Mesenchymal stem cell (in vitro differentiated cells and primary cell): ENCODE results near the gene DIP2B.

ENCODE experiments used
- DNase-seq: peaks from one replicate; pipeline ENCODE4 v3.0.0-alpha.2; 2013
- H2AFZ ChIP-seq: one replicate; pipeline ENCODE4 v1.6.1; 2013; ENCODE audit warnings: low read depth, mild to moderate bottlenecking, control low read depth, inconsistent platforms, low read length, moderate library complexity
- H2AK5ac ChIP-seq: 2 replicates; pipeline ENCODE4 v1.6.1; 2013; ENCODE audit warnings: low read length, moderate library complexity, mild to moderate bottlenecking, inconsistent platforms; ENCODE audit not compliant: severe bottlenecking
- H2BK120ac ChIP-seq: one replicate; pipeline ENCODE4 v1.6.1; 2013; ENCODE audit warnings: low read depth, mild to moderate bottlenecking, inconsistent platforms, low read length, moderate library complexity
- H2BK12ac ChIP-seq, 2 experiments: one replicate each; pipeline ENCODE4 v1.6.1; 2013; ENCODE audit warnings: inconsistent platforms in 2 of 2, low read length in 2 of 2, mild to moderate bottlenecking in 2 of 2, moderate library complexity in 2 of 2, control low read depth in 1 of 2
- H2BK15ac ChIP-seq: one replicate; pipeline ENCODE4 v1.6.1; 2013; ENCODE audit warnings: mild to moderate bottlenecking, low read depth, inconsistent platforms; ENCODE audit not compliant: poor library complexity, severe bottlenecking
- H2BK5ac ChIP-seq: 2 replicates; pipeline ENCODE4 v1.6.1; 2013; ENCODE audit warnings: low read depth, mild to moderate bottlenecking, low read length, control low read depth, inconsistent platforms; ENCODE audit not compliant: poor library complexity, severe bottlenecking
- H3K14ac ChIP-seq, 2 experiments: one replicate each; pipeline ENCODE4 v1.6.1; 2013; ENCODE audit warnings: inconsistent platforms in 2 of 2, low read length in 2 of 2, control low read depth in 1 of 2, mild to moderate bottlenecking in 1 of 2, moderate library complexity in 1 of 2
- H3K18ac ChIP-seq, 2 experiments: one replicate each; pipeline ENCODE4 v1.6.1; 2013; ENCODE audit warnings: inconsistent platforms in 2 of 2, low read length in 2 of 2, control low read depth in 1 of 2, low read depth in 1 of 2, mild to moderate bottlenecking in 1 of 2
- H3K23ac ChIP-seq, 2 experiments: one replicate each; pipeline ENCODE4 v1.6.1; 2013; ENCODE audit warnings: inconsistent platforms in 2 of 2, low read length in 2 of 2, mild to moderate bottlenecking in 2 of 2, moderate library complexity in 2 of 2, control low read depth in 1 of 2
- H3K27ac ChIP-seq: 2 replicates; pipeline ENCODE4 v1.5.1; 2013; ENCODE audit warnings: mild to moderate bottlenecking, moderate library complexity, low read length, control low read depth, inconsistent platforms; ENCODE audit not compliant: poor library complexity, severe bottlenecking
- H3K27me3 ChIP-seq, 2 experiments: 2 replicates each; pipeline versions ENCODE4 v1.6.1 to v1.7.0; 2013; ENCODE audit warnings: low read length in 2 of 2, mild to moderate bottlenecking in 2 of 2, moderate library complexity in 2 of 2, control low read depth in 1 of 2, inconsistent platforms in 1 of 2; ENCODE audit not compliant: control insufficient read depth in 1 of 2, insufficient read depth in 1 of 2
- H3K36me3 ChIP-seq, 2 experiments: 2 replicates each; pipeline versions ENCODE4 v1.6.1 to v1.7.0; 2013; ENCODE audit warnings: low read length in 2 of 2, control low read depth in 1 of 2, inconsistent platforms in 1 of 2, low read depth in 1 of 2, mild to moderate bottlenecking in 1 of 2; ENCODE audit not compliant: insufficient read depth in 2 of 2, control insufficient read depth in 1 of 2
- H3K4ac ChIP-seq, 2 experiments: one replicate each; pipeline ENCODE4 v1.6.1; 2013; ENCODE audit warnings: inconsistent platforms in 2 of 2, low read length in 2 of 2, mild to moderate bottlenecking in 2 of 2, moderate library complexity in 2 of 2, control low read depth in 1 of 2, low read depth in 1 of 2
- H3K4me1 ChIP-seq: 2 replicates; pipeline ENCODE4 v1.6.1; 2013; ENCODE audit warnings: low read depth, low read length, control low read depth; ENCODE audit not compliant: control insufficient read depth, insufficient read depth
- H3K4me2 ChIP-seq: 2 replicates; pipeline ENCODE4 v1.6.1; 2013; ENCODE audit warnings: low read length, mild to moderate bottlenecking, inconsistent platforms; ENCODE audit not compliant: poor library complexity, severe bottlenecking
- H3K4me3 ChIP-seq, 2 experiments: 2 replicates each; pipeline versions ENCODE4 v1.5.1 to v1.7.0; 2013; ENCODE audit warnings: low read length in 2 of 2, mild to moderate bottlenecking in 2 of 2, control low read depth in 1 of 2, low read depth in 1 of 2; ENCODE audit not compliant: insufficient read depth in 1 of 2
- H3K79me1 ChIP-seq: replicated peaks from 2 replicates; pipeline ENCODE4 v1.6.1; 2013; ENCODE audit warnings: mild to moderate bottlenecking, control low read depth, low read length, inconsistent platforms; ENCODE audit not compliant: poor library complexity, severe bottlenecking
- H3K9ac ChIP-seq: 2 replicates; pipeline ENCODE4 v1.7.0; 2013; ENCODE audit warnings: mild to moderate bottlenecking, low read length, moderate library complexity
- H3K9me3 ChIP-seq: 2 replicates; pipeline ENCODE4 v1.7.0; 2013; ENCODE audit warnings: mild to moderate bottlenecking, low read length; ENCODE audit not compliant: control insufficient read depth
- H4K8ac ChIP-seq: one replicate; pipeline ENCODE4 v1.6.1; 2013; ENCODE audit warnings: inconsistent platforms, mild to moderate bottlenecking, low read length, moderate library complexity
- H4K91ac ChIP-seq: one replicate; pipeline ENCODE4 v1.6.1; 2013; ENCODE audit warnings: mild to moderate bottlenecking, low read length, inconsistent platforms
- WGBS: methylation state at CpG from one replicate; pipeline ENCODE4 v1.1.7; 2013; ENCODE audit warnings: mixed read lengths; 5-methylcytosine and 5-hydroxymethylcytosine counted together

DIP2B gene

GRCh38 chr12:50633955-50634354 lies 129.2 kb downstream of the DIP2B start:
- Histone ChIP-seq H3K9me3 (no peaks in the 10 kb centered on the region), H3K14ac (no peak overlapping the region), H3K9ac (no peak overlapping the region), H3K79me1 (peaks cover 5% of the 10 kb centered on the region), H2BK15ac (no peak overlapping the region), H3K18ac (no peak overlapping the region), H4K91ac (no peak overlapping the region), H3K4me3 (no peak overlapping the region), H4K8ac (no peak overlapping the region), H3K36me3 (peaks cover 5 to 10% of the 10 kb centered on the region in 2 experiments), H3K4me2 (no peak overlapping the region), H3K4me1 (no peaks in the 10 kb centered on the region), H3K4ac (no peak overlapping the region), H2BK12ac (no peak overlapping the region), H3K27ac (no peak overlapping the region), H2AFZ (no peak overlapping the region), H2AK5ac (no peak overlapping the region), H3K23ac (no peak overlapping the region), H2BK120ac (no peak overlapping the region), H2BK5ac (no peak overlapping the region), H3K27me3 (peaks cover 0 to 3% of the 10 kb centered on the region in 2 experiments)
- peak; percentile 50 for DNase-seq
- 55% methylated on average over 6 of the region's 6 CpGs for WGBS

- Histone ChIP-seq H3K18ac (no peak overlapping the region), H3K27ac (no peak overlapping the region), H3K4ac (no peak overlapping the region), H4K8ac (no peak overlapping the region), H4K91ac (no peak overlapping the region), H3K14ac (no peak overlapping the region), H3K4me3 (no peak overlapping the region), H3K79me1 (peaks cover 7% of the 10 kb centered on the region), H2BK120ac (no peak overlapping the region), H2AK5ac (no peak overlapping the region), H2BK5ac (no peak overlapping the region), H2BK12ac (no peak overlapping the region), H3K4me1 (no peaks in the 10 kb centered on the region), H3K23ac (no peak overlapping the region), H3K27me3 (peaks cover 0 to 3% of the 10 kb centered on the region in 2 experiments), H3K36me3 (peaks cover 5 to 6% of the 10 kb centered on the region in 2 experiments), H2AFZ (no peak overlapping the region), H2BK15ac (no peak overlapping the region), H3K4me2 (no peak overlapping the region), H3K9ac (no peak overlapping the region), H3K9me3 (no peaks in the 10 kb centered on the region)
- 94% methylated on average over 2 of the region's 2 CpGs for WGBS
- no peak for DNase-seq
These were observed 129.6 kb downstream of the DIP2B start for GRCh38 chr12:50634379-50634778.

DNA sequence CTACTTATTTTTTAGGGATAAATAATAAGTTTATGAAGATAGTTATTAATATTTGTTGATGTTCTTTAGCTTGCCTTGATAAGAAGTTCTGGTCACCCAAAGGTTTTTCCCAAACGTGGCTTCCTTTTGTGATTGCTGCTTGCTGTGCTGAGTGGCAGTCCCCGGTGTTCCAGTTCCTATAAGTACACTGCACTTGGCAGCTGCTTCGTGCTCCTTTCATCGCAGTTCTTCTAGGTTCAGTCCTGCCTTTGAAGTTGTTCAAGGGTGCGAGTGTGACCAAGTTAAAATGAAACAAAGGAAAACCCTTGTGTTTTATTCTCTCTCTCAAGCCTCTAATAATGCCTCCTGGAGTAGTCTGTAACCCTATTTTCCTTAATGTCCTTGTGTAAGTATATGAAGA lies 130.6 kb downstream of the DIP2B start:
- H3K79me1 ChIP-seq, result peaks cover 12% of the 10 kb centered on the region
- 78% methylated on average over 4 of the region's 5 CpGs for WGBS
- no peak overlapping the region for H4K8ac ChIP-seq
- peaks cover 2% of the 10 kb centered on the region for H3K4me1 ChIP-seq
- no peak overlapping the region for H2BK5ac ChIP-seq
- no peak overlapping the region for H3K18ac ChIP-seq
- no peak overlapping the region for H3K9ac ChIP-seq
- no peak overlapping the region for H2BK15ac ChIP-seq
- peaks cover 0 to 3% of the 10 kb centered on the region in 2 experiments for H3K27me3 ChIP-seq
- no peak overlapping the region for H3K4me2 ChIP-seq
- H2AK5ac ChIP-seq, result no peak overlapping the region
- no peak overlapping the region for H2AFZ ChIP-seq
- H3K36me3 ChIP-seq, result peaks cover 3 to 5% of the 10 kb centered on the region in 2 experiments
- no peak for DNase-seq
- no peak overlapping the region for H3K27ac ChIP-seq
- no peak overlapping the region for H3K4ac ChIP-seq
- no peak overlapping the region for H3K4me3 ChIP-seq
- H2BK120ac ChIP-seq, result no peak overlapping the region
- H2BK12ac ChIP-seq, result no peak overlapping the region
- no peak overlapping the region for H3K23ac ChIP-seq
- no peaks in the 10 kb centered on the region for H3K9me3 ChIP-seq
- no peak overlapping the region for H4K91ac ChIP-seq
- no peak overlapping the region for H3K14ac ChIP-seq

GRCh38 chr12:50635857-50636256 lies 131.1 kb downstream of the DIP2B start:
- Histone ChIP-seq H3K27me3 (peaks cover 0 to 3% of the 10 kb centered on the region in 2 experiments), H2BK15ac (no peak overlapping the region), H3K4ac (no peak overlapping the region), H2AK5ac (no peak overlapping the region), H3K9me3 (no peaks in the 10 kb centered on the region), H3K23ac (no peak overlapping the region), H3K4me3 (no peak overlapping the region), H3K4me1 (peaks cover 4% of the 10 kb centered on the region), H3K18ac (no peak overlapping the region), H3K27ac (no peak overlapping the region), H4K91ac (no peak overlapping the region), H2BK5ac (no peak overlapping the region), H2BK120ac (no peak overlapping the region), H3K14ac (no peak overlapping the region), H2AFZ (no peak overlapping the region), H3K9ac (no peak overlapping the region), H4K8ac (no peak overlapping the region), H3K79me1 (peaks cover 12% of the 10 kb centered on the region), H3K36me3 (peaks cover 2 to 5% of the 10 kb centered on the region in 2 experiments), H2BK12ac (no peak overlapping the region), H3K4me2 (no peak overlapping the region)
- WGBS, result 96% methylated on average over 3 of the region's 4 CpGs
- DNase-seq, result no peak
